Stomach (tissue), 9 donors: ENCODE results near the gene BUD13. TPM values are rescaled to one million over a fixed set of nuclear protein-coding genes. Genes with fewer than 3 reads are reported as not detected.

ENCODE experiments used
- DNase-seq, 2 donors: peaks; one replicate each; pipeline versions ENCODE4 v3.0.0 to v3.0.0-alpha.2; 2013 to 2019
- H3K27ac ChIP-seq, 5 donors: fragments of 200-600 bp in 4 of 5; sonication (generic) in 4 of 5; one replicate each; pipeline ENCODE4 v1.5.1; 2013 to 2019; ENCODE audit warnings: mild to moderate bottlenecking in 1 of 5, moderate library complexity in 1 of 5
- H3K27me3 ChIP-seq, 3 donors: fragments of 200-600 bp; sonication (generic); one replicate each; pipeline ENCODE4 v1.5.1; 2017 to 2019; ENCODE audit warnings: mixed run types in 1 of 3
- H3K36me3 ChIP-seq, 4 donors: fragments of 200-600 bp; sonication (generic); 1 replicate in 3 of 4; 2 replicates in 1 of 4; pipeline ENCODE4 v1.5.1; 2016 to 2019
- H3K4me1 ChIP-seq, 4 donors: fragments of 200-600 bp; sonication (generic); one replicate each; pipeline ENCODE4 v1.5.1; 2016 to 2019
- H3K4me3 ChIP-seq, 4 donors: fragments of 200-600 bp; sonication (generic) in 3 of 4; one replicate each; pipeline ENCODE4 v1.5.1; 2016 to 2019; ENCODE audit warnings: mild to moderate bottlenecking in 1 of 4
- H3K9me3 ChIP-seq, 4 donors: fragments of 200-600 bp; sonication (generic); one replicate each; pipeline ENCODE4 v1.5.1; 2016 to 2019
- EP300 ChIP-seq: sonication (generic); formaldehyde crosslinking; IDR thresholded peaks from one replicate; pipeline ENCODE4 v1.6.1; 2017; ENCODE audit warnings: antibody characterized with exemption
- POLR2A ChIP-seq, 4 donors: fragments of 450-650 bp; IDR thresholded peaks; one replicate each; pipeline ENCODE4 v1.6.1; 2016; ENCODE audit warnings: antibody characterized with exemption in 4 of 4, control low read depth in 2 of 4, mild to moderate bottlenecking in 1 of 4, moderate library complexity in 1 of 4
- POLR2AphosphoS5 ChIP-seq, 3 donors: sonication (generic); formaldehyde crosslinking; IDR thresholded peaks; one replicate each; pipeline ENCODE4 v1.6.1; 2016; ENCODE audit warnings: antibody characterized with exemption in 3 of 3
- WGBS, 5 donors: extraction: QIAGEN DNeasy Blood & Tissue Kit in 3 of 5; methylation state at CpG; one replicate each; pipeline versions ENCODE4 v1.1.5 to v1.1.7; 2013 to 2018; 5-methylcytosine and 5-hydroxymethylcytosine counted together
- intact Hi-C: fragments of 100-400 bp; cut with DNase I; formaldehyde crosslinking; loops from one replicate; pipeline ENCODE4 v1.15.1; 2023; ENCODE audit warnings: low total_unique reads
- polyA plus RNA-seq, 3 donors: library from polyadenylated mRNA; stranded (reverse); fragments of 200-250 nt; gene quantifications; one replicate each; pipeline ENCODE4 v1.2.3, GENCODE V29; 2013
- total RNA-seq, 5 donors: library from RNA; depleted of rRNA; stranded (reverse); fragments of >200 nt; gene quantifications; one replicate each; pipeline versions ENCODE4 v1.1.0 to v1.2.3, GENCODE V29; 2014 to 2016
- TF ChIP-seq, protein P1 (sequence below), 7 experiments: fragments of 450-650 bp in 4 of 7; fragments of 200-600 bp in 3 of 7; sonication (generic) in 3 of 7; IDR thresholded peaks; one replicate each; pipeline ENCODE4 v1.5.1; 2016 to 2019; ENCODE audit warnings: antibody characterized with exemption in 7 of 7, control low read depth in 2 of 7, mild to moderate bottlenecking in 1 of 7
- donor health status: healthy with polysubstance abuse.
- donor health status: Bipolar disorder and iron deficiency.
- donor health status: healthy.

The BUD13 gene
- total and polyA plus RNA-seq, 8 donors = 4.1 to 21.7 (median 15.8) TPM

DNA sequence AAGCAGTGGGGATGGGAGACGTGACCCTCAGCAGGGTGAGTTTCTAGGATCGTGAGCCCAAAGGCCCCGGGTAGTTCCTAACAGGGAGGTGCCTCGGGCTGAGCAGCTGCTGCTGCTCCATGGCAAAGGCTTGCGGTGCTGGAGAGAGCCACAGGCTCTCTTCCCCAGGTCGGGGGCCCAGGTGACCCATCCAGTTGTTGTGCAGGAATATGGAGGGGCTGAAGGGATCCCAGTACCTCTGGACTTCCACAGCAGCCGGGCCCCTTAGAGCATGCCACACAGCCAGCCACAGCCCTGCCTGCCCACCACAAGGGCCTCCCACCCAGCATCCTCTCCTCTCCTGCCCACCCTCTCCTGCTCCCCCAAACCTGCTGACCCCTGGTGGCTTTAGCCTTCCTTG lies 49.3 kb downstream of the BUD13 start:
- Histone ChIP-seq H3K4me3 (no peak overlapping the region), H3K9me3 (no peaks in the 10 kb centered on the region), H3K36me3 (no peaks in the 10 kb centered on the region), H3K27me3 (peaks cover 0 to 60% (median 0%) of the 10 kb centered on the region in 3 donors), H3K27ac (no peak overlapping the region), H3K4me1 (no peaks in the 10 kb centered on the region)
- TF ChIP-seq, protein P1, sequence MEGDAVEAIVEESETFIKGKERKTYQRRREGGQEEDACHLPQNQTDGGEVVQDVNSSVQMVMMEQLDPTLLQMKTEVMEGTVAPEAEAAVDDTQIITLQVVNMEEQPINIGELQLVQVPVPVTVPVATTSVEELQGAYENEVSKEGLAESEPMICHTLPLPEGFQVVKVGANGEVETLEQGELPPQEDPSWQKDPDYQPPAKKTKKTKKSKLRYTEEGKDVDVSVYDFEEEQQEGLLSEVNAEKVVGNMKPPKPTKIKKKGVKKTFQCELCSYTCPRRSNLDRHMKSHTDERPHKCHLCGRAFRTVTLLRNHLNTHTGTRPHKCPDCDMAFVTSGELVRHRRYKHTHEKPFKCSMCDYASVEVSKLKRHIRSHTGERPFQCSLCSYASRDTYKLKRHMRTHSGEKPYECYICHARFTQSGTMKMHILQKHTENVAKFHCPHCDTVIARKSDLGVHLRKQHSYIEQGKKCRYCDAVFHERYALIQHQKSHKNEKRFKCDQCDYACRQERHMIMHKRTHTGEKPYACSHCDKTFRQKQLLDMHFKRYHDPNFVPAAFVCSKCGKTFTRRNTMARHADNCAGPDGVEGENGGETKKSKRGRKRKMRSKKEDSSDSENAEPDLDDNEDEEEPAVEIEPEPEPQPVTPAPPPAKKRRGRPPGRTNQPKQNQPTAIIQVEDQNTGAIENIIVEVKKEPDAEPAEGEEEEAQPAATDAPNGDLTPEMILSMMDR (IDR thresholded peaks at IDR 0.05) = no peak
- TF ChIP-seq EP300 = no peak
- no peak for TF ChIP-seq POLR2A (IDR thresholded peaks at IDR 0.05)
- no peak for TF ChIP-seq POLR2AphosphoS5 (IDR thresholded peaks at IDR 0.05)
- no peak for DNase-seq
- 55 to 82% (median 65%) methylated on average over 5 to 7 of the region's 7 CpGs for WGBS, 5 donors
- intact Hi-C loops = no loop called here

DNA sequence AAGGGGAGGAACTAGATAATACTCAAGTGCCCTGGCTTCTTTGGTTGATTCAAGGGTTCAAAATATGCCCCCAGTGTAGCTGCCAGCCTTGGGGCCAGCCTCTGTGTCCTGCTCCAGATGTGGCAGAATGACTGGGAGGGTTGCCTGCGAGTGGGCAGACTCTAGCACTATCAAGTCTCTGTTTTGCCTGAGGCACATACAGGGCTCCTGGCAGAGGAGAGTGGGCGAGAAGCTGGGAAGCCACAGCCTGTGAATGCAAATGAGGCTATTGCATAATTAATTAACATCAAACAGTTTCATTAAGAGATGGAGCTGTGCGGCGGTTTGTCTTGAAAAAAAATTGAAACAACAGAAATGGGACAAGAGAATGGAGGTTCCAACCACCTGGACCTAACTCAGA lies 50.8 kb downstream of the BUD13 start:
- no peak overlapping the region for H3K27ac ChIP-seq
- H3K36me3 ChIP-seq = no peaks in the 10 kb centered on the region
- no peaks in the 10 kb centered on the region for H3K4me1 ChIP-seq
- no peak for DNase-seq
- peaks cover 0 to 48% (median 0%) of the 10 kb centered on the region in 3 donors for H3K27me3 ChIP-seq
- TF ChIP-seq EP300 (no peak), POLR2A (IDR thresholded peaks at IDR 0.05) (no peak), POLR2AphosphoS5 (IDR thresholded peaks at IDR 0.05) (no peak)
- TF ChIP-seq, protein P1 (IDR thresholded peaks at IDR 0.05) = no peak
- no peaks in the 10 kb centered on the region for H3K9me3 ChIP-seq
- H3K4me3 ChIP-seq = no peak overlapping the region
- intact Hi-C loops = no loop called here
- 81 to 94% (median 90%) methylated on average over 4 of the region's 4 CpGs for WGBS, 5 donors

DNA sequence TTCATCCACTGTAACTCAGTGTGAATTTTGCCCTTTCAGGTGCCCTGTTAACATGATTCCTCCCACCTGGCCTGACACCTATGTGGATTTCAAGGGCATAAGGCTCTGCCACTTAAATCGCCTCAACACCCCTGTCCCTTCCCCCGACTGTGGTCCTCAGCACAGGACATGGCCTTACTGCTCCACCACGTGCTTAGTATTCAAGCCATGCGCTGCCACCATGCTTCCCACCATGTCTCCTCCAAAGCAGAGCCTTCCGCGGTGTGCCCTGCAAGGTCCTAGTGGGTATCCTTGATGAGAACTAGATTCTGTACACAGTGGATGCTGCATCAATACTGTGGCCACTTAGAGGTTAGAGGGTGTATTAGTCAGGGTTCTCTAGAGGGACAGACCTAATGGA lies 51.9 kb downstream of the BUD13 start:
- no peak for TF ChIP-seq POLR2A (IDR thresholded peaks at IDR 0.05)
- no peak for TF ChIP-seq POLR2AphosphoS5 (IDR thresholded peaks at IDR 0.05)
- TF ChIP-seq, protein P1 (IDR thresholded peaks at IDR 0.05) = no peak
- no peak for TF ChIP-seq EP300
- DNase-seq = no peak
- Histone ChIP-seq H3K9me3 (no peaks in the 10 kb centered on the region), H3K36me3 (no peaks in the 10 kb centered on the region), H3K27me3 (peaks cover 0 to 37% (median 0%) of the 10 kb centered on the region in 3 donors), H3K27ac (no peak overlapping the region), H3K4me1 (no peaks in the 10 kb centered on the region), H3K4me3 (no peak overlapping the region)
- WGBS, 5 donors = 89 to 97% (median 91%) methylated on average over 6 of the region's 6 CpGs
- intact Hi-C loops = no loop called here

DNA sequence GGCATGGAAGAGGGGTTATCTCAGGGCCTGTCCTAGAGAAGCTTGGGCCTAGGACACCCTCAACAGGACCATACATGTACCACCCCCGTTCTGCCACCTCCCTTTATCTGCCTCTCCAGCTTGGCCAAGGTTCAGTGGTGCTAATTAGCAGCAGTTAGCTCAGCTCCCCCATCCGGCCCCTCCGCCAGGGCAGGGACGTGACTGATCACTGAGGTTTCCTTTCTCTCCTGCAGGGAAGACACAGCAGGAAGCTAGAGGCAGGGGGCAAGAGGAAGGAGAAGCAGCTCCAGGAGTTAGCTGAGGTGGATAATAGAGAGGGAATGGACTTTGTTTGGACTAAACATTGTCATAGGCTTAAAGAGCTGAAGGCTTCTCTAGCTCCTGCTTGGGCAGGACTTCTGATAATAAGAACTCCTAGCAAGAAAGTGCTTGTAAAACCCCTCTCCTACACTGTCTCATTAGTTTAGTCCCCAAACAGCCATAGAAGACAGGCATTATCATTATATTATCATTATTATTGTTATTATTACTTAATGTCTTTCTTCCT lies 53.8 kb downstream of the BUD13 start:
- no peak overlapping the region for H3K27ac ChIP-seq
- no peak overlapping the region for H3K4me3 ChIP-seq
- intact Hi-C loops = no loop called here
- H3K27me3 ChIP-seq = peaks cover 0 to 34% (median 0%) of the 10 kb centered on the region in 3 donors
- H3K36me3 ChIP-seq = no peaks in the 10 kb centered on the region
- DNase-seq = no peak
- 61 to 83% (median 71%) methylated on average over 4 of the region's 4 CpGs for WGBS, 5 donors
- no peaks in the 10 kb centered on the region for H3K9me3 ChIP-seq
- H3K4me1 ChIP-seq = no peaks in the 10 kb centered on the region
- TF ChIP-seq POLR2A (IDR thresholded peaks at IDR 0.05) = no peak
- no peak for TF ChIP-seq EP300
- TF ChIP-seq, protein P1 (IDR thresholded peaks at IDR 0.05) = no peak
- no peak for TF ChIP-seq POLR2AphosphoS5 (IDR thresholded peaks at IDR 0.05)
